CD8-positive, alpha-beta memory T cell (primary cell): ENCODE results near the gene KAZN. TPM values are rescaled to one million over a fixed set of nuclear protein-coding genes. Genes with fewer than 3 reads are reported as not detected.

Experiments used
- CTCF ChIA-PET: fragments of 350-600 bp; sonication (Branson Sonifier 250); formaldehyde crosslinking; loops from one replicate; lab custom pipeline; 2021; ENCODE audit warnings: antibody characterized with exemption; lab: Charles Lee
- POLR2A ChIA-PET: fragments of 350-600 bp; sonication (Branson Sonifier 250); formaldehyde crosslinking; loops from one replicate; lab custom pipeline; 2021; ENCODE audit warnings: antibody characterized with exemption; lab: Charles Lee
- DNase-seq, 5 donors: peaks; one replicate each; pipeline versions ENCODE4 v3.0.0 to v3.0.0-alpha.2; 2020 to 2022; ENCODE audit warnings: mixed read lengths in 1 of 5
- H3K27ac ChIP-seq: one replicate; pipeline ENCODE4 v1.7.0; 2013; ENCODE audit warnings: low read depth, mild to moderate bottlenecking, low read length, moderate library complexity
- H3K27me3 ChIP-seq: 2 replicates; pipeline ENCODE4 v1.7.0; 2013; ENCODE audit warnings: low read length, mild to moderate bottlenecking; ENCODE audit not compliant: insufficient read depth, poor library complexity, severe bottlenecking
- H3K36me3 ChIP-seq: 2 replicates; pipeline ENCODE4 v1.7.0; 2013; ENCODE audit warnings: mild to moderate bottlenecking, low read length, moderate library complexity; ENCODE audit not compliant: insufficient read depth
- H3K4me1 ChIP-seq: 2 replicates; pipeline ENCODE4 v1.7.0; 2013; ENCODE audit warnings: mild to moderate bottlenecking, low read length, moderate library complexity; ENCODE audit not compliant: insufficient read depth
- H3K4me3 ChIP-seq: 2 replicates; pipeline ENCODE4 v1.7.0; 2013; ENCODE audit warnings: mild to moderate bottlenecking, low read length
- H3K9me3 ChIP-seq: 2 replicates; pipeline ENCODE4 v1.7.0; 2013; ENCODE audit warnings: mild to moderate bottlenecking, low read length
- H3K27ac Mint-ChIP-seq, 8 donors: one replicate each; pipeline ENCODE4 v1.8.0; 2020 to 2021; ENCODE audit warnings: mixed read lengths in 8 of 8, mild to moderate bottlenecking in 6 of 8, inconsistent platforms in 3 of 8, moderate library complexity in 3 of 8
- H3K27me3 Mint-ChIP-seq, 2 donors: one replicate each; pipeline ENCODE4 v1.8.0; 2020 to 2021; ENCODE audit warnings: mixed read lengths in 2 of 2, mild to moderate bottlenecking in 1 of 2, moderate library complexity in 1 of 2
- H3K36me3 Mint-ChIP-seq, 3 donors: one replicate each; pipeline ENCODE4 v1.8.0; 2020 to 2021; ENCODE audit warnings: mixed read lengths in 3 of 3, inconsistent platforms in 1 of 3, mild to moderate bottlenecking in 1 of 3
- H3K4me1 Mint-ChIP-seq, 3 donors: one replicate each; pipeline ENCODE4 v1.8.0; 2020 to 2021; ENCODE audit warnings: mixed read lengths in 3 of 3, inconsistent platforms in 1 of 3, mild to moderate bottlenecking in 1 of 3
- H3K4me3 Mint-ChIP-seq, 7 donors: one replicate each; pipeline ENCODE4 v1.8.0; 2020 to 2021; ENCODE audit warnings: mixed read lengths in 7 of 7, mild to moderate bottlenecking in 6 of 7, moderate library complexity in 4 of 7, inconsistent platforms in 2 of 7
- H3K9me3 Mint-ChIP-seq, 5 donors: one replicate each; pipeline ENCODE4 v1.8.0; 2020 to 2022; ENCODE audit warnings: mixed read lengths in 5 of 5, mild to moderate bottlenecking in 3 of 5, moderate library complexity in 2 of 5, inconsistent platforms in 1 of 5
- polyA plus RNA-seq: library from polyadenylated mRNA; unstranded; fragments of 300-500 nt; fragmentation: Illumina TruSeq; gene quantifications from one replicate; pipeline ENCODE4 v1.2.3, GENCODE V29; 2021
- total RNA-seq, 2 experiments: library from RNA; stranded (reverse); gene quantifications; one replicate each; pipeline ENCODE4 v1.2.3, GENCODE V29; 2021

Gene KAZN
- total and polyA plus RNA-seq, 3 experiments from 2014 or later, result 0.15 to 0.35 (median 0.18) TPM

DNA sequence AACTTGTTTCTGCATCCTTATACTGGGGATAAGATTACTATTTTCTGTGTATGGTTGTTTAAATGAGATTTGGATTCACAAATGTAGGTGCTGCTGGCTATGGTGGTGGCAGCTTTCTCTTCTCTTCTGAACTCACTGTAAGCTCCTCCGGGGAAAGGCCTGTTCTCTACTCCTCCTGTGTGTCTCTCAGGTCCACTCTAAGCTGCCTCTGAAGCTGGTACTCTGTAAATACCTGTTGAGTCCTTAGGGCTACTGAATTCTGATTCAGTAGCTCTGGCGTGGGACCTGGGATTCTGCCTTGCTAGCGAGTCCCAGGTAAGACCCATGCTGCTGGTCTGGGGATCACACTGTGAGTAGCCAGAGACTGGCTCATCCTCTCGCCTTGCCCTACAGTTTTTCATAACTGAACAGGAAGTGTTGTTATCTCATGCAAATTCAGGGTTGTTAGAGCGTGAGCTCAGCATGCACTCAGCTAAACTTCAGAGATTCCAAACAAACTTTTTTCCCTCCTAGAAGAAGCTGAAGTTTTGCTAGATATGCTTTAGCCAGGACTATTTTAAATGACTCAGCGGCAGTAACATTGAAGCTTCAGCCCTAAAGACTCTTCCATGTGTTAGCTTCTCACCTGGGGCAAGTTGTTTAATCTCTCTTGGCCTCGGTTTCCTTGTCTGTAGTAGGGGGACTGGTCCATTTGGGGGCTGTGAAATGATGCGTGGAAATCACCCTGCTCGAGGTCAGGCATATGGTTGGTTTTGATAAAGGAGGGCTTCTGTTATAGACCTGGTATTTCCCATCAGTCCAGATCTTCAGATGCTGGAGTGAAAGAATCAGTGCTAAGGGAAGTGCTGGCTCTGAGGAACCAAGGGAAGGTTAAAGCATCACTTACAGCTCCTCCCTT, 283.5 kb downstream of the KAZN start:
- no peak overlapping the region for H3K27ac Mint-ChIP-seq
- H3K36me3 Mint-ChIP-seq, result no peaks in the 10 kb centered on the region
- Histone ChIP-seq H3K4me1 (no peaks in the 10 kb centered on the region), H3K4me3 (no peak overlapping the region), H3K27ac (no peak overlapping the region), H3K36me3 (no peaks in the 10 kb centered on the region), H3K27me3 (no peaks in the 10 kb centered on the region), H3K9me3 (no peaks in the 10 kb centered on the region)
- POLR2A ChIA-PET, result no interaction called here
- H3K4me3 Mint-ChIP-seq, result no peak overlapping the region
- no peaks in the 10 kb centered on the region for H3K9me3 Mint-ChIP-seq
- no peaks in the 10 kb centered on the region for H3K4me1 Mint-ChIP-seq
- peaks cover 6 to 16% of the 10 kb centered on the region in 2 donors for H3K27me3 Mint-ChIP-seq
- CTCF ChIA-PET, result no interaction called here
- no peak for DNase-seq

- no peak for DNase-seq
- no peaks in the 10 kb centered on the region for H3K27me3 ChIP-seq
- POLR2A ChIA-PET, result no interaction called here
- H3K9me3 ChIP-seq, result no peaks in the 10 kb centered on the region
- no peaks in the 10 kb centered on the region for H3K36me3 ChIP-seq
- no peaks in the 10 kb centered on the region for H3K36me3 Mint-ChIP-seq
- H3K27me3 Mint-ChIP-seq, result peaks cover 5 to 16% of the 10 kb centered on the region in 2 donors
- CTCF ChIA-PET, result no interaction called here
- H3K4me1 Mint-ChIP-seq, result no peaks in the 10 kb centered on the region
- H3K9me3 Mint-ChIP-seq, result no peaks in the 10 kb centered on the region
- H3K27ac ChIP-seq, result no peak overlapping the region
- no peak overlapping the region for H3K4me3 ChIP-seq
- no peak overlapping the region for H3K4me3 Mint-ChIP-seq
- no peaks in the 10 kb centered on the region for H3K4me1 ChIP-seq
- H3K27ac Mint-ChIP-seq, result no peak overlapping the region
These were observed 286.2 kb downstream of the KAZN start for GRCh38 chr1:14884614-14885175.

DNA sequence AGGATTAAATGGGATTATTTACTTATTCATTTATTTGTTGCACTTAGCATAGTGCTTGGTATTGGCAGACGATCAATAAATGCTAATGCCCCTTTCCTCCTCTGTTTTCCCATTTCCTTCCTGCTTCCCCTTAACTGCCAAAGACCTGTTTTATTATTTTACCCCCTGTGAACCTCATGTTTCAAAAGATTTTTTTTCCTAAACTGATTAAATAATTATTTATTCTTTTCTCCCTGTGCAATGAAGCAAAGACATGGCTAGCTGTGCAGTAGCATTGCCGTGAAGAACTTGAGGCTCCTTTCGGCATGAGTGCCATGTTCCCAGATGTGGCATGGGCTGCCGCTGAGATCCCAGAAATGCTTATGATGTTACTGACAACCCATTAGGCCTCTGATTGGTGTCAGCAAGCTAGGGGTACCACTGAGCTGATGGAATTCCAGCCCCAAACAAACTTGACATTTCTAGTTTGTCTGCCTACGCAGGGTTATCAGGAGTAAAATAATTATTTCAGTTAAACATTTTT, 288.6 kb downstream of the KAZN start:
- H3K27ac Mint-ChIP-seq, result no peak overlapping the region
- H3K9me3 Mint-ChIP-seq, result no peaks in the 10 kb centered on the region
- H3K36me3 ChIP-seq, result no peaks in the 10 kb centered on the region
- no peak for DNase-seq
- no peak overlapping the region for H3K27ac ChIP-seq
- no peaks in the 10 kb centered on the region for H3K4me1 ChIP-seq
- H3K27me3 ChIP-seq, result no peaks in the 10 kb centered on the region
- no peaks in the 10 kb centered on the region for H3K4me1 Mint-ChIP-seq
- no peak overlapping the region for H3K4me3 Mint-ChIP-seq
- POLR2A ChIA-PET, result no interaction called here
- H3K9me3 ChIP-seq, result no peaks in the 10 kb centered on the region
- H3K4me3 ChIP-seq, result no peak overlapping the region
- peaks cover 2 to 10% of the 10 kb centered on the region in 2 donors for H3K27me3 Mint-ChIP-seq
- H3K36me3 Mint-ChIP-seq, result no peaks in the 10 kb centered on the region
- CTCF ChIA-PET, result no interaction called here

- H3K9me3 ChIP-seq, result no peaks in the 10 kb centered on the region
- Mint-ChIP-seq H3K4me3 (no peak overlapping the region), H3K27me3 (peaks cover 2 to 4% of the 10 kb centered on the region in 2 donors), H3K36me3 (no peaks in the 10 kb centered on the region), H3K27ac (no peak overlapping the region), H3K4me1 (no peaks in the 10 kb centered on the region), H3K9me3 (no peaks in the 10 kb centered on the region)
- POLR2A ChIA-PET, result no interaction called here
- no peaks in the 10 kb centered on the region for H3K27me3 ChIP-seq
- CTCF ChIA-PET, result no interaction called here
- H3K36me3 ChIP-seq, result no peaks in the 10 kb centered on the region
- no peak overlapping the region for H3K4me3 ChIP-seq
- H3K4me1 ChIP-seq, result no peaks in the 10 kb centered on the region
- H3K27ac ChIP-seq, result no peak overlapping the region
- DNase-seq, result no peak
These were observed 289.4 kb downstream of the KAZN start for GRCh38 chr1:14887764-14888350.

- no peaks in the 10 kb centered on the region for H3K4me1 Mint-ChIP-seq
- H3K4me1 ChIP-seq, result no peaks in the 10 kb centered on the region
- H3K27ac ChIP-seq, result no peak overlapping the region
- CTCF ChIA-PET, result no interaction called here
- no peak for DNase-seq
- no peak overlapping the region for H3K4me3 Mint-ChIP-seq
- H3K27me3 ChIP-seq, result no peaks in the 10 kb centered on the region
- no peaks in the 10 kb centered on the region for H3K9me3 Mint-ChIP-seq
- no peak overlapping the region for H3K4me3 ChIP-seq
- no peaks in the 10 kb centered on the region for H3K36me3 ChIP-seq
- H3K9me3 ChIP-seq, result no peaks in the 10 kb centered on the region
- no peaks in the 10 kb centered on the region for H3K36me3 Mint-ChIP-seq
- POLR2A ChIA-PET, result no interaction called here
- H3K27me3 Mint-ChIP-seq, result peaks cover 2 to 4% of the 10 kb centered on the region in 2 donors
- no peak overlapping the region for H3K27ac Mint-ChIP-seq
These were observed 289.9 kb downstream of the KAZN start for GRCh38 chr1:14888374-14888773.

- H3K4me1 Mint-ChIP-seq, result no peaks in the 10 kb centered on the region
- peaks cover 2 to 11% of the 10 kb centered on the region in 2 donors for H3K27me3 Mint-ChIP-seq
- Histone ChIP-seq H3K4me3 (no peak overlapping the region), H3K27ac (no peak overlapping the region), H3K4me1 (no peaks in the 10 kb centered on the region), H3K27me3 (no peaks in the 10 kb centered on the region), H3K36me3 (no peaks in the 10 kb centered on the region), H3K9me3 (no peaks in the 10 kb centered on the region)
- no peak overlapping the region for H3K27ac Mint-ChIP-seq
- DNase-seq, result no peak
- CTCF ChIA-PET, result no interaction called here
- no peaks in the 10 kb centered on the region for H3K36me3 Mint-ChIP-seq
- no peak overlapping the region for H3K4me3 Mint-ChIP-seq
- POLR2A ChIA-PET, result no interaction called here
- no peaks in the 10 kb centered on the region for H3K9me3 Mint-ChIP-seq
These were observed 291.4 kb downstream of the KAZN start for GRCh38 chr1:14889825-14890440.

DNA sequence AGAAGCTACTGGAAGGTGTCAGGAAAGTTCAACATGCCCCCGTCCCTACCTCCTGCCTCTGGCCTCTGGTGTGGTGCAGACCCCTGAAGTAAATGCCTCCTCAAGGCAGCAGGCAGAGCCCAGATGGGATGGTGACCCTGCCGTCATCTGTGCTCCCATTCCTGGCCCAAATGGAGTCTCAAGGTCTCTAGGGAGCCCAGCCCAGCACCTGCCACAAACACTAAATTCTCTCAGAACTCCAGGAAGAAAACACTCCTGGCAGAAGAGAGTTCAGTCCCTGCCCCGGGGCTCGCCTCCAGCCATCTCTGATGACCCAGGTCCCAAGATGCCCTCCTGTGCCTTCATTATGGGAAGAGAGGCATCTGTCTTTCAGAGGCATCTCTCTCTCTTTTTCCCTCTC, 293.5 kb downstream of the KAZN start:
- H3K36me3 ChIP-seq, result no peaks in the 10 kb centered on the region
- H3K4me3 ChIP-seq, result no peak overlapping the region
- no peak overlapping the region for H3K27ac ChIP-seq
- POLR2A ChIA-PET, result no interaction called here
- Mint-ChIP-seq H3K4me3 (no peak overlapping the region), H3K4me1 (no peaks in the 10 kb centered on the region), H3K36me3 (no peaks in the 10 kb centered on the region), H3K27me3 (peaks cover 9 to 23% of the 10 kb centered on the region in 2 donors), H3K27ac (no peak overlapping the region), H3K9me3 (peaks cover 0 to 2% (median 0%) of the 10 kb centered on the region in 5 donors)
- no peaks in the 10 kb centered on the region for H3K9me3 ChIP-seq
- DNase-seq, result no peak
- CTCF ChIA-PET, result no interaction called here
- peaks cover 5% of the 10 kb centered on the region for H3K27me3 ChIP-seq
- no peaks in the 10 kb centered on the region for H3K4me1 ChIP-seq
